ENCODE data around the gene AVPR2. TPM values are rescaled to one million over a fixed set of nuclear protein-coding genes. Genes with fewer than 3 reads are reported as not detected.

AVPR2 gene
- total and polyA plus RNA-seq, 2 donors (not counting 1 experiment from before 2014, with no cell fraction given), result 0.12 TPM; not detected in 1

DNA sequence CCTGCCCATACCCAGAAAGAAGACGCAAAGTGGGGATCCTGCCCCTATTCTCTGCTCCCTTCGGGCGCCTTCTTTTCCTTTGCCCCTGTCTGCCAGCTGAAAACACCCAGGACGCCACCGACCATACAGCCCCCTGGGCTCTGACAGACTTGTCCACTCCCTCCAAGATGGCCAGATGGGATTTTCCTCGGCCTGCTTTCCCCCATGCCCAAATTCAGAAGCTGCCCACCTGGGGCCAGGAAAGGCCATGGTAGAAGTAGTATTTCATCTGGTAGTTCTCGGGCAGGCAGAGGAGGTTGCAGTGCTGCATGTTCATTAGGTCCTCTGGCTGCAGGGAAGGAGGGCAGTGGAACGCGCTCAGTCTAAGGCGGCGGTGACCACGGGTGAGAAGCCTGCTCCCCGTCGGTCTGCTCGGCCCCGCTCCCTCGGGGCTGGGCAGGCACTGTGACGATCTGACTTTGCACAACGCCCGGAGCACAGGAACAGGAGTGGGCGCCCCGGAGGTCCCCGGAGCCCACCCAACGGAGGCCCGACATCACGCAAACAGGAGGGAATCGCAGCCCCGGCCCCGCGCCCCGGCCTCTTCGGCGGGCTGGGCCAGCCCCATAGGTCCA lies 29.8 kb downstream of the AVPR2 start:
- Histone ChIP-seq H3K4me2 (replicated peaks; ENCODE audit: low read depth, low read length, poor library complexity, severe bottlenecking) (peak overlapping the region; percentile 83), H3K27me3 (replicated peaks in 1 of 4; ENCODE audit: control extremely low read depth in 1 of 4, control insufficient read depth in 3 of 4, insufficient read depth in 4 of 4, low read length in 3 of 4) (no peaks in the 10 kb centered on the region), H3K9ac (ENCODE audit: low read length) (peak overlapping the region; percentile 67), H3K4me1 (ENCODE audit: control insufficient read depth in 2 of 2, insufficient read depth in 2 of 2, low read length in 2 of 2) (peaks cover 7 to 20% of the 10 kb centered on the region in 2 donors), H3K79me2 (ENCODE audit: control insufficient read depth, insufficient read depth, low read length) (peaks cover 24% of the 10 kb centered on the region), H4K20me1 (ENCODE audit: control insufficient read depth, insufficient read depth, low read length, poor library complexity, severe bottlenecking) (no peaks in the 10 kb centered on the region), H3K27ac (ENCODE audit: low read length in 2 of 2) (peak overlapping the region in 1 of 2 donors; percentile 61), H3K36me3 (replicated peaks in 1 of 2; ENCODE audit: control extremely low read depth in 1 of 2, control insufficient read depth in 1 of 2, extremely low read depth in 1 of 2, insufficient read depth in 2 of 2, low read length in 1 of 2) (peaks cover 0 to 23% of the 10 kb centered on the region in 2 experiments), H2AFZ (ENCODE audit: insufficient read depth, low read depth, low read length, poor library complexity, severe bottlenecking) (peak overlapping the region; percentile 38), H3K9me3 (ENCODE audit: control extremely low read depth in 1 of 3, control insufficient read depth in 2 of 3, insufficient read depth in 1 of 3, low read length in 2 of 3) (no peaks in the 10 kb centered on the region), H3K4me3 (ENCODE audit: control extremely low read depth in 1 of 5, extremely low read depth in 1 of 5, insufficient read depth in 1 of 5, low read depth in 2 of 5, low read length in 4 of 5) (peak overlapping the region in 4 of 5 experiments; percentile 37 to 68 (median 56))
- peak overlapping the region; percentile 81 for H3K27ac Mint-ChIP-seq
- TF ChIP-seq EZH2 (IDR thresholded peaks at IDR 0.05; ENCODE audit: borderline replicate concordance, insufficient read depth, low read depth, low read length, poor library complexity, severe bottlenecking), result no peak
- TF ChIP-seq, protein P1, sequence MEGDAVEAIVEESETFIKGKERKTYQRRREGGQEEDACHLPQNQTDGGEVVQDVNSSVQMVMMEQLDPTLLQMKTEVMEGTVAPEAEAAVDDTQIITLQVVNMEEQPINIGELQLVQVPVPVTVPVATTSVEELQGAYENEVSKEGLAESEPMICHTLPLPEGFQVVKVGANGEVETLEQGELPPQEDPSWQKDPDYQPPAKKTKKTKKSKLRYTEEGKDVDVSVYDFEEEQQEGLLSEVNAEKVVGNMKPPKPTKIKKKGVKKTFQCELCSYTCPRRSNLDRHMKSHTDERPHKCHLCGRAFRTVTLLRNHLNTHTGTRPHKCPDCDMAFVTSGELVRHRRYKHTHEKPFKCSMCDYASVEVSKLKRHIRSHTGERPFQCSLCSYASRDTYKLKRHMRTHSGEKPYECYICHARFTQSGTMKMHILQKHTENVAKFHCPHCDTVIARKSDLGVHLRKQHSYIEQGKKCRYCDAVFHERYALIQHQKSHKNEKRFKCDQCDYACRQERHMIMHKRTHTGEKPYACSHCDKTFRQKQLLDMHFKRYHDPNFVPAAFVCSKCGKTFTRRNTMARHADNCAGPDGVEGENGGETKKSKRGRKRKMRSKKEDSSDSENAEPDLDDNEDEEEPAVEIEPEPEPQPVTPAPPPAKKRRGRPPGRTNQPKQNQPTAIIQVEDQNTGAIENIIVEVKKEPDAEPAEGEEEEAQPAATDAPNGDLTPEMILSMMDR (IDR thresholded peaks at IDR 0.05), result no peak
- intact Hi-C loops (cut with micrococcal nuclease), result no loop called here
- WGBS (ENCODE audit: insufficient coverage), result 5% methylated on average over 21 of the region's 33 CpGs
- ChIA-PET CTCF (interaction anchor here (1.0 to 7.4 kb wide), 3 partner anchors 9 to 13 kb away, joined by 3 to 59 read pairs (median 16); partner anchors contain the start of genes ARHGAP4 and RENBP), POLR2A (interaction anchor here (1.0 to 1.3 kb wide), 3 partner anchors 10 to 37 kb away, joined by 5 read pairs; partner anchors contain the start of genes HCFC1 and RENBP)
- no peaks in the 10 kb centered on the region for H3K9me3 Mint-ChIP-seq (ENCODE audit: insufficient read depth)
- no peak for DNase-seq
- peaks cover 13% of the 10 kb centered on the region for H3K4me1 Mint-ChIP-seq
- H3K4me3 Mint-ChIP-seq, result peak overlapping the region; percentile 90
- no peaks in the 10 kb centered on the region for H3K27me3 Mint-ChIP-seq
- ATAC-seq (ENCODE audit: low read depth), result peak; percentile 3
